Measurements from ENCODE around the gene LY6G5B.

DNA sequence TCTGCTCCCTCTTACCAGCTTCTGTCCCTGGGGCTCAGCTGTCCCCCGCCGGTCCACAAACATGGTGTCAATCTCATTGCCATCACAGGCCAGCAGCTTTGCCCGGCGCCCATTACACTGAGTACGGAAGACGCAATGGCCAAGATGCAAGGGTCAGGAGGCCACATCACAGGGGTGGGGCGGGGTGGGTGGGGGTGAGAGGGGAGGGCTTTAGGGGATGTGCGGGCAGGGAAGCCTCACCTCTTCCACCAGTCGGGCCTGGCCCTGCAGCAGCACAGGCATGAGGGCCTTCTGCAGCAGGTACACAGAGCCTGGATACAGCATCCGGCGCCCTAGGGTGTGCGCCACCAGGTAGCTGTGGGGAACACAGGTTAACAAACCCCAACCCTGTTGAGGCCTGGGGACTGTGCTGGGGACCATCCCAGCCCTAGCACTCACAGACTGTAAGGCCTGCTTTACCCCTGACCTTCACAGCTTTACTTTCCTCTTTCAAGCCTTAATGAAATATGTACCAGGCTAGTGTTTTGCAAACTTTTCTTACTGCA lies 21.9 kb downstream of the LY6G5B start:
- TF ChIP-seq CTCF (IDR thresholded peaks at IDR 0.05) (no peak), POLR2AphosphoS5 (IDR thresholded peaks at IDR 0.05; ENCODE audit: low read depth, low read length) (no peak), JUND (IDR thresholded peaks at IDR 0.05) (no peak), EP300 (IDR thresholded peaks at IDR 0.05; ENCODE audit: borderline replicate concordance in 1 of 2, low read depth in 1 of 2, low read length in 1 of 2) (no peak), FOXJ3 (CRISPR knock-in tag; IDR thresholded peaks at IDR 0.05) (no peak), FOSL2 (IDR thresholded peaks at IDR 0.05; ENCODE audit: borderline replicate concordance, low read depth) (no peak), RAD21 (IDR thresholded peaks at IDR 0.05; ENCODE audit: low read length) (no peak), FOXM1 (IDR thresholded peaks at IDR 0.05; ENCODE audit: low read depth) (no peak)
- TF ChIP-seq, protein P1, sequence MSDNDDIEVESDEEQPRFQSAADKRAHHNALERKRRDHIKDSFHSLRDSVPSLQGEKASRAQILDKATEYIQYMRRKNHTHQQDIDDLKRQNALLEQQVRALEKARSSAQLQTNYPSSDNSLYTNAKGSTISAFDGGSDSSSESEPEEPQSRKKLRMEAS (IDR thresholded peaks at IDR 0.05; ENCODE audit: low read depth): no peak
- TF ChIP-seq, protein P2, sequence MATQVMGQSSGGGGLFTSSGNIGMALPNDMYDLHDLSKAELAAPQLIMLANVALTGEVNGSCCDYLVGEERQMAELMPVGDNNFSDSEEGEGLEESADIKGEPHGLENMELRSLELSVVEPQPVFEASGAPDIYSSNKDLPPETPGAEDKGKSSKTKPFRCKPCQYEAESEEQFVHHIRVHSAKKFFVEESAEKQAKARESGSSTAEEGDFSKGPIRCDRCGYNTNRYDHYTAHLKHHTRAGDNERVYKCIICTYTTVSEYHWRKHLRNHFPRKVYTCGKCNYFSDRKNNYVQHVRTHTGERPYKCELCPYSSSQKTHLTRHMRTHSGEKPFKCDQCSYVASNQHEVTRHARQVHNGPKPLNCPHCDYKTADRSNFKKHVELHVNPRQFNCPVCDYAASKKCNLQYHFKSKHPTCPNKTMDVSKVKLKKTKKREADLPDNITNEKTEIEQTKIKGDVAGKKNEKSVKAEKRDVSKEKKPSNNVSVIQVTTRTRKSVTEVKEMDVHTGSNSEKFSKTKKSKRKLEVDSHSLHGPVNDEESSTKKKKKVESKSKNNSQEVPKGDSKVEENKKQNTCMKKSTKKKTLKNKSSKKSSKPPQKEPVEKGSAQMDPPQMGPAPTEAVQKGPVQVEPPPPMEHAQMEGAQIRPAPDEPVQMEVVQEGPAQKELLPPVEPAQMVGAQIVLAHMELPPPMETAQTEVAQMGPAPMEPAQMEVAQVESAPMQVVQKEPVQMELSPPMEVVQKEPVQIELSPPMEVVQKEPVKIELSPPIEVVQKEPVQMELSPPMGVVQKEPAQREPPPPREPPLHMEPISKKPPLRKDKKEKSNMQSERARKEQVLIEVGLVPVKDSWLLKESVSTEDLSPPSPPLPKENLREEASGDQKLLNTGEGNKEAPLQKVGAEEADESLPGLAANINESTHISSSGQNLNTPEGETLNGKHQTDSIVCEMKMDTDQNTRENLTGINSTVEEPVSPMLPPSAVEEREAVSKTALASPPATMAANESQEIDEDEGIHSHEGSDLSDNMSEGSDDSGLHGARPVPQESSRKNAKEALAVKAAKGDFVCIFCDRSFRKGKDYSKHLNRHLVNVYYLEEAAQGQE (IDR thresholded peaks at IDR 0.05; ENCODE audit: low read depth, low read length): no peak

Measured in SK-N-SH (cell line).